Neural crest cell (in vitro differentiated cells): ENCODE measurements around the gene HDAC1. TPM values are rescaled to one million over a fixed set of nuclear protein-coding genes. Genes with fewer than 3 reads are reported as not detected.
A peak's percentile ranks its signal among the peaks of the same experiment; 100 is the strongest.
"Not testable (repeated sequence)": the region's sequence is repeated elsewhere in the genome, so short reads cannot be mapped to it uniquely, and the experiment has no call there.

ENCODE experiments used
- DNase-seq: peaks from one replicate; pipeline ENCODE4 v3.0.0; 2021; ENCODE audit warnings: low read depth, mixed read lengths, low spot score
- H3K27ac Mint-ChIP-seq: one replicate; pipeline ENCODE4 v1.8.0; 2021; ENCODE audit warnings: mild to moderate bottlenecking, mixed read lengths; ENCODE audit not compliant: unreplicated experiment
- H3K27me3 Mint-ChIP-seq: 2 replicates; pipeline ENCODE4 v1.8.0; 2021; ENCODE audit warnings: low read depth, mild to moderate bottlenecking, mixed read lengths
- H3K36me3 Mint-ChIP-seq: 2 replicates; pipeline ENCODE4 v1.8.0; 2021; ENCODE audit warnings: low read depth, mild to moderate bottlenecking, mixed read lengths
- H3K4me1 Mint-ChIP-seq: 2 replicates; pipeline ENCODE4 v1.8.0; 2021; ENCODE audit warnings: mixed read lengths
- H3K4me3 Mint-ChIP-seq: one replicate; pipeline ENCODE4 v1.8.0; 2021; ENCODE audit warnings: mild to moderate bottlenecking, mixed read lengths
- H3K9me3 Mint-ChIP-seq: 2 replicates; pipeline ENCODE4 v1.8.0; 2021; ENCODE audit warnings: mixed read lengths
- total RNA-seq: library from RNA; stranded (reverse); gene quantifications from 2 replicates; pipeline ENCODE4 v1.2.1, GENCODE V29; 2021
- TF ChIP-seq, protein P1 (sequence below): fragments of 200-600 bp; sonication (generic); conservative IDR thresholded peaks from 2 replicates; pipeline ENCODE4 v1.5.0; 2021; ENCODE audit warnings: antibody characterized with exemption, mild to moderate bottlenecking

Gene HDAC1
- total RNA-seq, 1 donor from 2014 or later = 130 TPM

DNA sequence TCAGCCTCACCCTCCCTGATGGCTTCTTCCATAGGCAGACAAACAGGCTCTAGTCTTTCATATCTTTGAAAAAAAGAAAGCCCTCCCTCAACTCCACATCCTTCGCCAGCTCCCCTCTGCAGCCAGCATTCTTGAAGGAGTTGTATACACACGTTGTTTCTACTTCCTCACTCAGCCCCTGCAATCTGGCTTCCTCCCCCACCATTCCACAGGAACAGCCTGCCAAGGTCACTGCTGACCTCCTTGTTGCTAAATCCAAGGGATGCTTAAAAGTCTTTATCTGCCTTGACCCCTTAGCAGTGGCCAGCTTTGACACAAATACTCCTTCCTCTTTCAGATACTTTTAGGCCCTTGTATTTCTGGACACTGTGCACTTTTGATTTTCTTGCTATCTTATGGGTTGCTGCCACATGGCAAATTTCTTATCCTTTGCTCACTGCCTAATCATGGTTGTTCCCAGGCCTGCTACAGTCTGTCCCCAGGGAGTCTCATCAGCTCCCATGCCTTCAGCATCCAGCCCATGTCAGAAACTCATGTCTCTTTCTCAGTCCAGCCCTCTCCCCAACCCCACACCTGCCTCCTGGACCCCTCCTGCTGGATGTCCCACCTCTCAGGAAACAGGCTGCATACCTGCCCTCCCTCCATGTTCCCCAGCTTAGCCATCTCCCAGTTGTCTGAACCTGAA, 62.1 kb downstream of the HDAC1 start:
- peaks cover 4% of the 10 kb centered on the region for H3K27me3 Mint-ChIP-seq
- H3K9me3 Mint-ChIP-seq = peaks cover 4% of the 10 kb centered on the region
- peaks cover 54% of the 10 kb centered on the region for H3K4me1 Mint-ChIP-seq
- no peak for DNase-seq
- H3K4me3 Mint-ChIP-seq = peak overlapping the region; percentile 83
- TF ChIP-seq, protein P1, sequence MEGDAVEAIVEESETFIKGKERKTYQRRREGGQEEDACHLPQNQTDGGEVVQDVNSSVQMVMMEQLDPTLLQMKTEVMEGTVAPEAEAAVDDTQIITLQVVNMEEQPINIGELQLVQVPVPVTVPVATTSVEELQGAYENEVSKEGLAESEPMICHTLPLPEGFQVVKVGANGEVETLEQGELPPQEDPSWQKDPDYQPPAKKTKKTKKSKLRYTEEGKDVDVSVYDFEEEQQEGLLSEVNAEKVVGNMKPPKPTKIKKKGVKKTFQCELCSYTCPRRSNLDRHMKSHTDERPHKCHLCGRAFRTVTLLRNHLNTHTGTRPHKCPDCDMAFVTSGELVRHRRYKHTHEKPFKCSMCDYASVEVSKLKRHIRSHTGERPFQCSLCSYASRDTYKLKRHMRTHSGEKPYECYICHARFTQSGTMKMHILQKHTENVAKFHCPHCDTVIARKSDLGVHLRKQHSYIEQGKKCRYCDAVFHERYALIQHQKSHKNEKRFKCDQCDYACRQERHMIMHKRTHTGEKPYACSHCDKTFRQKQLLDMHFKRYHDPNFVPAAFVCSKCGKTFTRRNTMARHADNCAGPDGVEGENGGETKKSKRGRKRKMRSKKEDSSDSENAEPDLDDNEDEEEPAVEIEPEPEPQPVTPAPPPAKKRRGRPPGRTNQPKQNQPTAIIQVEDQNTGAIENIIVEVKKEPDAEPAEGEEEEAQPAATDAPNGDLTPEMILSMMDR = no peak
- peak overlapping the region; percentile 77 for H3K27ac Mint-ChIP-seq
- H3K36me3 Mint-ChIP-seq = peaks cover 5% of the 10 kb centered on the region

DNA sequence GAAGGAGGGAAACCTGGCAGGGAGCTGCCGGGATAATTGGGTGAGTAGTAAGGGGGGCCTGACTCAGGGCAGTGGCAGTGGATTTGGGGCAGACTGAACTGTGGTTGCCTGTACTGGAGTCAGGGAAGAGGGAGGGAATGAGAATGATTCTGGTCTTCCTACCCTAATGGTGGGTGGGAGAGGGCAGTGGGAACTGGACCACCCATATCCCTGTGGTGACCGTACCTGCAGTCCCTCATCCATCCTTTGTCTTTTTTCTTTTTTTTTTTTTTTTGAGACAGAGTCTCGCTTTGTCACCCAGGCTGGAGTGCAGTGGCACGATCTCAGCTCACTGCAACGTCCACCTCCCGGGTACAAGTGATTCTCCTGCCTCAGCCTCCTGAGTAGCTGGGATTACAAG, 63.9 kb downstream of the HDAC1 start:
- not testable (repeated sequence) for H3K9me3 Mint-ChIP-seq, H3K4me3 Mint-ChIP-seq, H3K36me3 Mint-ChIP-seq, H3K27me3 Mint-ChIP-seq, DNase-seq
- Mint-ChIP-seq H3K4me1 (peaks cover 49% of the 10 kb centered on the region), H3K27ac (peak overlapping the region; percentile 1)

DNA sequence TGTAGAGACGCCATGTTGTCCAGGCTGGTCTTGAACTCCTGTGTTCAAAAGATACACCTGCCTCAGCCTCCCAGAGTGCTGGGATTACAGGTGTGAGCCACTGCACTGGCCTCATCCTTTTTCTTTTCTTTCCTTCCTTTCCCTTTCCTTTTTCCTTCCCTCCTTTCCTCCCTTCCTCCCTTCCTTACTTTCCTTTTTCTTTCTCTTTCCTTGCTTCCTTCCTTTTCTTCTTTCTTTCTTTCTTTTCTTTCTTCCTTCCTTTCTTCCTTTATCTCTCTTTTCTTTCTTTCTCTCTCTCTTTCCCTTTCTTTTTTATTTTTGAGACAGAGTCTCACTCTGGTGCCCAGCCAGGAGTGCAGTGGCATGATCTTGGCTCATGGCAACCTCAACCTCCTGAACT, 64.6 kb downstream of the HDAC1 start:
- Mint-ChIP-seq H3K4me3 (peak overlapping the region; percentile 19), H3K27ac (no peak overlapping the region), H3K36me3 (no peaks in the 10 kb centered on the region), H3K4me1 (peaks cover 53% of the 10 kb centered on the region), H3K9me3 (no peaks in the 10 kb centered on the region), H3K27me3 (peaks cover 3% of the 10 kb centered on the region)
- TF ChIP-seq, protein P1 = no peak
- DNase-seq = no peak

DNA sequence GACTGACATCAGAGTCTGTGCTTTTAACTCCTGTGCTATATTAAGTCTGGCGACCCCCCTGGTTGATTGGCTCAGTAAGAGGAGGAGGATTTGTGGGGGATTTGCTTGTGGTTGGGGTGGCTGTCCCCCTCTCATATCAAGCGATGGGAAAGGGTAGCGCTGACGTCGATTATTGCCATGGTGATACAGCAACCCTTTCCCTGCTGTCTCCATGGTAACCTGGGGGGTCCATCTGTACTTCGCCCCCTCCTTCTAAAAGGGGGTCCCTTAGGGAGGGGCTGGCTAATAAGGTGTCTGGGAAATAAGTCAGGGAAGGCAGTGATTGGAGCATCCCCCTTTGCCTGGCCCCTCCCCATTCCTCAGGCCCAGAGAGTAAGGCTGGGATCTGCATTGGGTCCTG, 65.7 kb downstream of the HDAC1 start:
- peaks cover 51% of the 10 kb centered on the region for H3K4me1 Mint-ChIP-seq
- H3K9me3 Mint-ChIP-seq = no peaks in the 10 kb centered on the region
- H3K36me3 Mint-ChIP-seq = peaks cover 3% of the 10 kb centered on the region
- H3K27me3 Mint-ChIP-seq = peaks cover 3% of the 10 kb centered on the region
- H3K27ac Mint-ChIP-seq = no peak overlapping the region
- no peak for DNase-seq
- TF ChIP-seq, protein P1 = no peak
- H3K4me3 Mint-ChIP-seq = peak overlapping the region; percentile 50

DNA sequence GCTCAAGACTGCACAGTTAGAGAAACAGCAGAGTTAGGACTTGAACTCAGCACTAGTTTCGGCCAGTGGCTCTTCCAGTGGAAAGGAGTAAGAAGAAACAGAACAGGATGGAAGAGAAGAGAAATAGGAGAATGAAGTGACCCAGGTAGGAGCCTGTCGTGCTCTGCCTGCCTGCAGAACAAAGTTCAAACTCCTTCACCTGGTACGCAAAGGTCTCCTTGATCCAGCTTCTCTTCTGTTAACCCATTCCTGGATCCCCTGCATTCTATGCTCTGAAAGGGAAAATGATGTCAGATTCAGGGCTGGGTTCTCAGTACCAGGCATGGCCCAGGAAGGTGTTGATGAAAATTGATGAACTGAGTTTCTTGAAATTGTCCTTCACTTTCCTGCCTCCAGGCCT, 66.6 kb downstream of the HDAC1 start:
- peaks cover 3% of the 10 kb centered on the region for H3K36me3 Mint-ChIP-seq
- no peak overlapping the region for H3K4me3 Mint-ChIP-seq
- peaks cover 3% of the 10 kb centered on the region for H3K27me3 Mint-ChIP-seq
- H3K27ac Mint-ChIP-seq = no peak overlapping the region
- no peak for DNase-seq
- H3K4me1 Mint-ChIP-seq = peaks cover 45% of the 10 kb centered on the region
- TF ChIP-seq, protein P1 = no peak
- H3K9me3 Mint-ChIP-seq = no peaks in the 10 kb centered on the region

DNA sequence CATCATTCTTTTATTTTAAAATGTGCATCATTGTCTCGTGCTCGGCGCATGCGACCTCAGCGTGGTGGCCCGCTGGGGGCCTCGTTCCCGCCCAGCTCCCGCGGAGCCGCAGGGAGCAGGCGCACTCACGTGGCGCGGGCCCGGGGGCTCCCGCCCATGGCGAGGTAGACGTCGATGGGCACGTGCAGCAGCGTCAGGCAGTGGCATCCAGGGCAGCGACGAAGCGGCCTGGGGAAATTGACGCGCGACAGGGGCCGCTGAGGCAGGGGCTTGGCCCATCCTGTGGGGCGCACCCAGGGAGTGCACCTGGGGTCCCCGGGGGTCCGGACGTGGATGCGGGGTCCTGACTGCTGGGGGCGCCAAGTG, 69.4 kb downstream of the HDAC1 start:
- Mint-ChIP-seq H3K4me3 (no peak overlapping the region), H3K36me3 (peaks cover 9% of the 10 kb centered on the region), H3K27me3 (peaks cover 3% of the 10 kb centered on the region), H3K4me1 (peaks cover 31% of the 10 kb centered on the region), H3K9me3 (no peaks in the 10 kb centered on the region), H3K27ac (no peak overlapping the region)
- TF ChIP-seq, protein P1 = no peak
- no peak for DNase-seq
